Heart right ventricle (tissue), 16 donors: ENCODE data around the gene CYB561A3. TPM values are rescaled to one million over a fixed set of nuclear protein-coding genes. Genes with fewer than 3 reads are reported as not detected.

Experiments
- ATAC-seq, 8 donors: fragments of 200-7000 bp; cut with Tn5 transposase; one replicate each; pipeline ENCODE4 v1.9.1; 2020; ENCODE audit warnings: mild to moderate bottlenecking in 8 of 8, moderate library complexity in 8 of 8, moderate number of reproducible peaks in 1 of 8
- DNase-seq, 2 donors: peaks; one replicate each; pipeline ENCODE4 v3.0.0-alpha.2; 2020
- H3K27ac ChIP-seq, 10 donors: fragments of 200-600 bp; sonication (generic) in 2 of 10; one replicate each; pipeline versions ENCODE4 v1.5.0 to v1.8.0; 2020 to 2022; ENCODE audit warnings: mild to moderate bottlenecking in 3 of 10
- H3K27me3 ChIP-seq, 7 donors: fragments of 200-600 bp; one replicate each; pipeline ENCODE4 v1.8.0; 2021 to 2022; ENCODE audit warnings: mild to moderate bottlenecking in 2 of 7
- H3K36me3 ChIP-seq, 9 donors: fragments of 200-600 bp; sonication (generic) in 1 of 9; one replicate each; pipeline versions ENCODE4 v1.5.0 to v1.8.0; 2020 to 2022; ENCODE audit warnings: mild to moderate bottlenecking in 2 of 9
- H3K4me1 ChIP-seq, 9 donors: fragments of 200-600 bp; sonication (generic) in 1 of 9; one replicate each; pipeline versions ENCODE4 v1.5.0 to v1.8.0; 2020 to 2022; ENCODE audit warnings: mild to moderate bottlenecking in 4 of 9
- H3K4me3 ChIP-seq, 10 donors: fragments of 200-600 bp; sonication (generic) in 2 of 10; one replicate each; pipeline versions ENCODE4 v1.5.0 to v1.8.0; 2020 to 2022; ENCODE audit warnings: mild to moderate bottlenecking in 7 of 10, moderate library complexity in 2 of 10
- H3K9me3 ChIP-seq, 11 donors: fragments of 200-600 bp in 10 of 11; sonication (generic) in 2 of 11; one replicate each; pipeline versions ENCODE4 v1.5.0 to v1.8.0; 2013 to 2022; ENCODE audit warnings: mild to moderate bottlenecking in 2 of 11, control low read depth in 1 of 11, moderate library complexity in 1 of 11
- WGBS, 2 donors: extraction: QIAGEN DNeasy Blood & Tissue Kit; methylation state at CpG; one replicate each; pipeline ENCODE4 v1.1.7; 2013; ENCODE audit warnings: inconsistent platforms in 1 of 2; 5-methylcytosine and 5-hydroxymethylcytosine counted together
- intact Hi-C, 10 donors: fragments of 100-400 bp; cut with DNase I; formaldehyde crosslinking; loops; one replicate each; pipeline versions ENCODE4 v1.11.1 to v1.14.2; 2022
- polyA plus RNA-seq, 2 donors: library from polyadenylated mRNA; stranded (reverse); fragments of 200-250 nt; gene quantifications; one replicate each; pipeline ENCODE4 v1.2.3, GENCODE V29; 2013
- total RNA-seq, 10 donors: library from RNA; stranded (reverse); fragmentation: NEBNext Ultra II Directional in 3 of 10; extraction: Animal tissue kit (Norgen Biotek cat#: 25700) in 3 of 10; gene quantifications; one replicate each; pipeline versions ENCODE4 v1.2.1 to v1.2.4, GENCODE V29; 2021 to 2023
- TF ChIP-seq, protein P1 (sequence below), 9 donors: fragments of 200-600 bp; sonication (generic) in 2 of 9; IDR thresholded peaks; one replicate each; pipeline versions ENCODE4 v1.5.0 to v1.8.0; 2021 to 2022; ENCODE audit warnings: antibody characterized with exemption in 9 of 9, mild to moderate bottlenecking in 5 of 9, moderate library complexity in 1 of 9
- donor health status: Arrhythmogenic right ventricular cardiomyopathy.
- donor health status: ischemic (EF 13 %, LVEDD 7.1; RV severe dilation, severe dysfunction).
- donor health status: healthy with polysubstance abuse.
- donor health status: DM: no; HTN: yes; CAD: no.
- donor health status: DM: no; HTN: no; CAD: no.
- donor health status: ischemic (EF 25% LVEDD 6.9; RV normal size, moderate dysfunction).
- donor health status: ischemic (EF 25% LVEDD 5.7; RV mildly dilated, moderate dysfunction).
- donor health status: healthy.
- donor health status: DM: yes; HTN: yes; CAD: no.
- donor health status: Ischemic cardiomyopathy.
- donor health status: ischemic (EF 35%, LVEDD 5.7; RV mildly dilated, moderate dysfunction).
- donor health status: nonischemic (EF 11% LVEDD 7.7; RV severe dilation, severe dysfunction).
- donor health status: DM: yes; HTN: yes; CAD: no.
- donor health status: PGD.
- donor health status: ischemic (EF 29% LVEDD 5.4; RV normal size, mild dysfunction).
- donor health status: nonischemic (EF 23%, LVEDD 6.1; RV moderate dilation, normal function).

Gene CYB561A3
- total and polyA plus RNA-seq, 12 donors = 6.0 to 18.6 (median 10.5) TPM

DNA sequence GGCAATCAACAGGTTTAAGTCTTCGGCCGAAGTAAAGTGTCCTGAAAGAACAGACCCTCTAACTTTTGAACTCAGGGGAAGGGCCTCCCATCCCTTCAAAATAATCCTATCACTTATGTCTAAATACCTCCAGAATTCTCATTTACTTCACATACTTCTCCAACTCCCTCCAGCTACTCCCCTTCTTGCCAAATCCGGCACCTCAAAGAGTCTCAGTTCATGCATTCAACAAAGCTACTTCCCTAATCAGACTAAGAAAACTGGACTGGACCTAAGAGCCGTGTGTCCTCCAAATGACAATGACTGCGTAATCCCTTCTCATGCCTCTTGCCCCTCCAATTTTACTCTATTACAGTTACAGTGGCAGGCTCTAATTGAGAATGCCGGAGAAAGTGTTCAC, 30.0 kb downstream of the CYB561A3 start:
- intact Hi-C loops = loop anchor here in 5 of 10 donors (2.0 to 10.0 kb wide), 5 partner anchors 29 to 103 kb away; partner anchors contain the start of genes CYB561A3 (in 1 of the 5), SDHAF2 (in 1 of the 5) and TMEM216 (in 1 of the 5)
- TF ChIP-seq, protein P1, sequence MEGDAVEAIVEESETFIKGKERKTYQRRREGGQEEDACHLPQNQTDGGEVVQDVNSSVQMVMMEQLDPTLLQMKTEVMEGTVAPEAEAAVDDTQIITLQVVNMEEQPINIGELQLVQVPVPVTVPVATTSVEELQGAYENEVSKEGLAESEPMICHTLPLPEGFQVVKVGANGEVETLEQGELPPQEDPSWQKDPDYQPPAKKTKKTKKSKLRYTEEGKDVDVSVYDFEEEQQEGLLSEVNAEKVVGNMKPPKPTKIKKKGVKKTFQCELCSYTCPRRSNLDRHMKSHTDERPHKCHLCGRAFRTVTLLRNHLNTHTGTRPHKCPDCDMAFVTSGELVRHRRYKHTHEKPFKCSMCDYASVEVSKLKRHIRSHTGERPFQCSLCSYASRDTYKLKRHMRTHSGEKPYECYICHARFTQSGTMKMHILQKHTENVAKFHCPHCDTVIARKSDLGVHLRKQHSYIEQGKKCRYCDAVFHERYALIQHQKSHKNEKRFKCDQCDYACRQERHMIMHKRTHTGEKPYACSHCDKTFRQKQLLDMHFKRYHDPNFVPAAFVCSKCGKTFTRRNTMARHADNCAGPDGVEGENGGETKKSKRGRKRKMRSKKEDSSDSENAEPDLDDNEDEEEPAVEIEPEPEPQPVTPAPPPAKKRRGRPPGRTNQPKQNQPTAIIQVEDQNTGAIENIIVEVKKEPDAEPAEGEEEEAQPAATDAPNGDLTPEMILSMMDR (IDR thresholded peaks at IDR 0.05) = no peak
- DNase-seq (no peak), ATAC-seq (no peak)
- no peaks in the 10 kb centered on the region for H3K27me3 ChIP-seq
- H3K4me3 ChIP-seq = peak overlapping the region in 9 of 10 donors; percentile 79 to 99 (median 94)
- no peaks in the 10 kb centered on the region for H3K9me3 ChIP-seq
- H3K36me3 ChIP-seq = peaks cover 0 to 46% (median 15%) of the 10 kb centered on the region in 9 donors
- WGBS, 2 donors = 57 to 62% methylated on average over 6 of the region's 6 CpGs
- H3K4me1 ChIP-seq = peaks cover 11 to 74% (median 51%) of the 10 kb centered on the region in 9 donors
- H3K27ac ChIP-seq = peak overlapping the region in 5 of 10 donors; percentile 91 to 96 (median 94)

DNA sequence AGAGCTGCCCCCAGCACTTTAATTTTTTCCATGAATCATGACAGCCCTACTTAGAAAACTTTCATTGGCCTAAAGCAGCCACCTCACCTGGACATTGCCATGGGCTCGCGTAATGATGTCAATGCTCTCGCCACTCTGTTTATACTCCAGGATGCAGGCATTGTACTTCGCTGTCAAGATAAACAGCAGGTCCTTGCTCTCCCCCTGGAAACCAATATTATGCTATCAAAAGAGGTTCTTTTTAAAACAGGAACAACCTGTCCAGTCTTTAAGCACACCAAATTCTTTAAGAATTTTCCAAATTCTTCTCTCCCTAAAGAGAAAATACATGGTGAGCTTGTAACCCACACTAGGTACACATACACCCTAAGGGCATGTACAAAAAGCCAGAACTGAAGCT, 31.8 kb downstream of the CYB561A3 start:
- no peak for ATAC-seq
- peaks cover 11 to 69% (median 47%) of the 10 kb centered on the region in 9 donors for H3K4me1 ChIP-seq
- H3K36me3 ChIP-seq = peaks cover 0 to 64% (median 25%) of the 10 kb centered on the region in 9 donors

DNA sequence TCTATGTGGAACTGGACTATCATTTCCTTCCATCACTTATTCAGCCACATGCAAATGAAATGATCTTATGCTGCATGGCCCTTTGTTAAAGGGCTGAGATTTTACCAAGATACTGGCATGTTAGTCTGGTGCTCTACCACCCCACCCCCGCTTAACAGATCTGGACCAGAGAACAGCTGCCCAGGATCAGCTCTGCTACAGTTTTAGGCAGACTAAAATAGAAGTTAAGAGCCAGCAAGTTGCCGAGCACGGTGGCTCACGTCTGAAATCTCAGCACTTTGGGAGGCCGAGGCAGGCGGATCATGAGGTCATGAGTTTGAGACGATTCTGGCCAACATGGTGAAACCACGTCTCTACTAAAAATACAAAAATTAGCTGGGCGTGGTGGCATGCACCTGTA, 33.3 kb downstream of the CYB561A3 start:
- no peak overlapping the region for H3K4me3 ChIP-seq
- H3K9me3 ChIP-seq = no peaks in the 10 kb centered on the region
- H3K27me3 ChIP-seq = no peaks in the 10 kb centered on the region
- intact Hi-C loops = no loop called here
- WGBS, 2 donors = 63 to 72% methylated on average over 9 of the region's 9 CpGs
- H3K4me1 ChIP-seq = peaks cover 11 to 63% (median 39%) of the 10 kb centered on the region in 9 donors
- ATAC-seq (no peak), DNase-seq (no peak)
- TF ChIP-seq, protein P1 (IDR thresholded peaks at IDR 0.05) = no peak
- peaks cover 0 to 79% (median 40%) of the 10 kb centered on the region in 9 donors for H3K36me3 ChIP-seq
- H3K27ac ChIP-seq = peak overlapping the region in 2 of 10 donors; percentile 8 to 17

More for the DNA sequence above, 31.8 kb downstream of the CYB561A3 start:
- Histone ChIP-seq H3K27ac (no peak overlapping the region), H3K4me3 (no peak overlapping the region), H3K27me3 (no peaks in the 10 kb centered on the region), H3K9me3 (no peaks in the 10 kb centered on the region)
- 92 to 94% methylated on average over 4 of the region's 4 CpGs for WGBS, 2 donors
- DNase-seq = no peak
- TF ChIP-seq, protein P1 (IDR thresholded peaks at IDR 0.05) = no peak
- intact Hi-C loops = loop anchor here in 3 of 10 donors (5.0 to 10.0 kb wide), 3 partner anchors 37 to 105 kb away; partner anchors contain the start of gene SDHAF2 (in 1 of the 3)

DNA sequence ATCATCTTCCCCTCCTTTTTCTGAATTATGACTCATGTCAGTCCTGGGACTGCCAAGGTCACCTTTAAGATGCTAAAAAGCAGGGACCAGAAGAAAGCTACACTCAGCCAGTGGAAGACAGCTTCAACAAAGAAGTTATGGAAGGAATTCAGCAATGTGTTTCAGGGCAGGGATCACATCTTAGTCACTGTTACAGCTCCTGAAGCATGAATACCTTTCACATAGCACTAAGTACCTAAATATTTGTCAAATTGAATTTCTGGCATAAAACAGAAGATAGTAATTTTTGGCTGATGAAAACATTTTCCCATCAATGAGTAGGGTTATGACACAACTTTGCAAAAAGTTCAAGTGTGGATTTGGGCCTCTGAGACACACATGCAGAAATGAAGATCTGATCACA, 34.0 kb downstream of the CYB561A3 start:
- DNase-seq (no peak), ATAC-seq (no peak)
- intact Hi-C loops = no loop called here
- Histone ChIP-seq H3K27ac (no peak overlapping the region), H3K27me3 (no peaks in the 10 kb centered on the region), H3K4me3 (no peak overlapping the region), H3K36me3 (peaks cover 0 to 86% (median 47%) of the 10 kb centered on the region in 9 donors), H3K9me3 (no peaks in the 10 kb centered on the region), H3K4me1 (peaks cover 11 to 63% (median 39%) of the 10 kb centered on the region in 9 donors)
- TF ChIP-seq, protein P1 (IDR thresholded peaks at IDR 0.05) = no peak
